ENCODE measurements around the gene DMRTB1.

DNA sequence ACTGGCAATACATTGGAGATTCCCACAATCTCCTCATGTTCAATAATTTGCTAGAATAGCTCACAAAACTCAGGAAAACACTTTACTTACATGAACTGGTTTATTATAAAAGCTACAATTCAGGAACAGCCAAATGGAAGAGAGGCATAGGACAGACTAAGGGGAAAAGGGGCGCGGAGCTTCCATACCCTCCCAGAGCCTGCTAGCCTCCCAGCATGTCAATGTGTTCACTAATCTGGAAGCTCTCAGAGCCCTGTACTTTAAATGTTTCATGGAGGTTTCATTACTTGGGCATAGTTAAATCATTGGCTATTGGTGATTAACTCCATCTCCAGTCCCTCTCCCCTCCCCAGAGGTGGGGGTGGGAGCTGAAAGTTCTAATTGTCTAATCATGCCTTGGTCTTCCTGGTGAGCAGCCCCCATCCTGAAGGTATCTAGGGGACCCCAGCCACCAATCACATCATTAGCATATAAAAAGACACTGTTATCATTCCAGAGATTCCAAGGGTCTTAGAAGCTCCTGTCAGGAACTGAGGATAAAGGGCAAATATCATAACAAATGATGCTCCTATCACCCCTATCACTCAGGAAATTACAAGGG, 10.9 kb upstream of the DMRTB1 start:
- TF ChIP-seq, protein P1, sequence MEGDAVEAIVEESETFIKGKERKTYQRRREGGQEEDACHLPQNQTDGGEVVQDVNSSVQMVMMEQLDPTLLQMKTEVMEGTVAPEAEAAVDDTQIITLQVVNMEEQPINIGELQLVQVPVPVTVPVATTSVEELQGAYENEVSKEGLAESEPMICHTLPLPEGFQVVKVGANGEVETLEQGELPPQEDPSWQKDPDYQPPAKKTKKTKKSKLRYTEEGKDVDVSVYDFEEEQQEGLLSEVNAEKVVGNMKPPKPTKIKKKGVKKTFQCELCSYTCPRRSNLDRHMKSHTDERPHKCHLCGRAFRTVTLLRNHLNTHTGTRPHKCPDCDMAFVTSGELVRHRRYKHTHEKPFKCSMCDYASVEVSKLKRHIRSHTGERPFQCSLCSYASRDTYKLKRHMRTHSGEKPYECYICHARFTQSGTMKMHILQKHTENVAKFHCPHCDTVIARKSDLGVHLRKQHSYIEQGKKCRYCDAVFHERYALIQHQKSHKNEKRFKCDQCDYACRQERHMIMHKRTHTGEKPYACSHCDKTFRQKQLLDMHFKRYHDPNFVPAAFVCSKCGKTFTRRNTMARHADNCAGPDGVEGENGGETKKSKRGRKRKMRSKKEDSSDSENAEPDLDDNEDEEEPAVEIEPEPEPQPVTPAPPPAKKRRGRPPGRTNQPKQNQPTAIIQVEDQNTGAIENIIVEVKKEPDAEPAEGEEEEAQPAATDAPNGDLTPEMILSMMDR (IDR thresholded peaks at IDR 0.05), result no peak
- TF ChIP-seq POLR2A (IDR thresholded peaks at IDR 0.05), result no peak

All from right lobe of liver (tissue), 4 donors.